ENCODE results near the gene RARB. TPM values are rescaled to one million over a fixed set of nuclear protein-coding genes. Genes with fewer than 3 reads are reported as not detected.

RARB gene
- total RNA-seq, 1 experiment from 2014 or later: not detected

- TF ChIP-seq CTCF (IDR thresholded peaks at IDR 0.05; ENCODE audit: unreplicated experiment): no peak
- no peak for DNase-seq (ENCODE audit: unreplicated experiment)
- Mint-ChIP-seq H3K27ac (ENCODE audit: low read depth, unreplicated experiment) (no peak overlapping the region), H3K9me3 (ENCODE audit: unreplicated experiment) (no peaks in the 10 kb centered on the region), H3K27me3 (ENCODE audit: insufficient read depth, unreplicated experiment) (no peaks in the 10 kb centered on the region), H3K36me3 (ENCODE audit: insufficient read depth, unreplicated experiment) (no peaks in the 10 kb centered on the region), H3K4me3 (ENCODE audit: unreplicated experiment) (no peak overlapping the region), H3K4me1 (ENCODE audit: insufficient read depth, unreplicated experiment) (no peaks in the 10 kb centered on the region)
- BruUV-seq (replicated peaks): no TSS peak
- intact Hi-C loops (cut with micrococcal nuclease): no loop called here
- ChIA-PET CTCF (no interaction called here), POLR2A (no interaction called here)
Measured at GRCh38 chr3:25468866-25469319, 40.8 kb downstream of the RARB start.

- no peak overlapping the region for H3K4me3 Mint-ChIP-seq (ENCODE audit: unreplicated experiment)
- BruUV-seq (replicated peaks): no TSS peak
- intact Hi-C loops (cut with micrococcal nuclease): no loop called here
- DNase-seq (ENCODE audit: unreplicated experiment): no peak
- H3K27ac Mint-ChIP-seq (ENCODE audit: low read depth, unreplicated experiment): no peak overlapping the region
- POLR2A ChIA-PET: no interaction called here
- H3K27me3 Mint-ChIP-seq (ENCODE audit: insufficient read depth, unreplicated experiment): no peaks in the 10 kb centered on the region
- no peaks in the 10 kb centered on the region for H3K36me3 Mint-ChIP-seq (ENCODE audit: insufficient read depth, unreplicated experiment)
- H3K9me3 Mint-ChIP-seq (ENCODE audit: unreplicated experiment): no peaks in the 10 kb centered on the region
- TF ChIP-seq CTCF (IDR thresholded peaks at IDR 0.05; ENCODE audit: unreplicated experiment): no peak
- no peaks in the 10 kb centered on the region for H3K4me1 Mint-ChIP-seq (ENCODE audit: insufficient read depth, unreplicated experiment)
- CTCF ChIA-PET: interaction anchor here (0.6 to 1.1 kb wide), 2 partner anchors 8 to 619 kb away, joined by 3 read pairs; no protein-coding TSS in a partner anchor
Measured at GRCh38 chr3:25469558-25469957, 41.5 kb downstream of the RARB start.

GRCh38 chr3:25471081-25471768, 43.2 kb downstream of the RARB start:
- H3K27me3 Mint-ChIP-seq (ENCODE audit: insufficient read depth, unreplicated experiment): no peaks in the 10 kb centered on the region
- BruUV-seq (replicated peaks): no TSS peak
- no peaks in the 10 kb centered on the region for H3K4me1 Mint-ChIP-seq (ENCODE audit: insufficient read depth, unreplicated experiment)
- intact Hi-C loops (cut with micrococcal nuclease): no loop called here
- H3K27ac Mint-ChIP-seq (ENCODE audit: low read depth, unreplicated experiment): no peak overlapping the region
- H3K9me3 Mint-ChIP-seq (ENCODE audit: unreplicated experiment): no peaks in the 10 kb centered on the region
- no peaks in the 10 kb centered on the region for H3K36me3 Mint-ChIP-seq (ENCODE audit: insufficient read depth, unreplicated experiment)
- ChIA-PET POLR2A (interaction anchor here (0.7 kb wide), 1 partner anchor 23 kb away, joined by 4 read pairs; no protein-coding TSS in a partner anchor), CTCF (interaction anchor here (0.6 kb wide), 1 partner anchor 16 kb away, joined by 3 read pairs; no protein-coding TSS in a partner anchor)
- H3K4me3 Mint-ChIP-seq (ENCODE audit: unreplicated experiment): no peak overlapping the region
- TF ChIP-seq CTCF (IDR thresholded peaks at IDR 0.05; ENCODE audit: unreplicated experiment): no peak
- DNase-seq (ENCODE audit: unreplicated experiment): no peak

GRCh38 chr3:25472153-25472552, 44.1 kb downstream of the RARB start:
- BruUV-seq (replicated peaks): no TSS peak
- H3K9me3 Mint-ChIP-seq (ENCODE audit: unreplicated experiment): no peaks in the 10 kb centered on the region
- no peak overlapping the region for H3K4me3 Mint-ChIP-seq (ENCODE audit: unreplicated experiment)
- H3K27me3 Mint-ChIP-seq (ENCODE audit: insufficient read depth, unreplicated experiment): no peaks in the 10 kb centered on the region
- ChIA-PET POLR2A (no interaction called here), CTCF (no interaction called here)
- no peaks in the 10 kb centered on the region for H3K36me3 Mint-ChIP-seq (ENCODE audit: insufficient read depth, unreplicated experiment)
- intact Hi-C loops (cut with micrococcal nuclease): no loop called here
- H3K4me1 Mint-ChIP-seq (ENCODE audit: insufficient read depth, unreplicated experiment): no peaks in the 10 kb centered on the region
- H3K27ac Mint-ChIP-seq (ENCODE audit: low read depth, unreplicated experiment): no peak overlapping the region
- no peak for DNase-seq (ENCODE audit: unreplicated experiment)
- TF ChIP-seq CTCF (IDR thresholded peaks at IDR 0.05; ENCODE audit: unreplicated experiment): no peak
